Left lung (tissue), 10 donors: ENCODE data around the gene PRR23E. TPM values are rescaled to one million over a fixed set of nuclear protein-coding genes. Genes with fewer than 3 reads are reported as not detected.
A peak's percentile ranks its signal among the peaks of the same experiment; 100 is the strongest.

Source experiments
- ATAC-seq: fragments of 200-7000 bp; cut with Tn5 transposase; one replicate; pipeline ENCODE4 v1.9.1; 2020; ENCODE audit warnings: moderate library complexity
- DNase-seq, 4 donors: peaks; one replicate each; pipeline ENCODE4 v3.0.0-alpha.2; 2013 to 2020
- H3K27ac ChIP-seq, 2 donors: fragments of 200-600 bp; sonication (generic) in 1 of 2; one replicate each; pipeline versions ENCODE4 v1.5.0 to v1.8.0; 2020 to 2021
- H3K27me3 ChIP-seq, 2 donors: fragments of 200-600 bp; sonication (generic) in 1 of 2; one replicate each; pipeline versions ENCODE4 v1.5.0 to v1.8.0; 2020 to 2021
- H3K36me3 ChIP-seq, 2 donors: fragments of 200-600 bp; sonication (generic) in 1 of 2; one replicate each; pipeline versions ENCODE4 v1.5.0 to v1.8.0; 2020 to 2021
- H3K4me1 ChIP-seq, 2 donors: fragments of 200-600 bp; one replicate each; pipeline ENCODE4 v1.8.0; 2021
- H3K4me3 ChIP-seq, 2 donors: fragments of 200-600 bp; sonication (generic) in 1 of 2; one replicate each; pipeline versions ENCODE4 v1.5.0 to v1.8.0; 2020 to 2021; ENCODE audit warnings: mild to moderate bottlenecking in 1 of 2
- H3K9me3 ChIP-seq, 2 donors: fragments of 200-600 bp; sonication (generic) in 1 of 2; one replicate each; pipeline versions ENCODE4 v1.5.0 to v1.8.0; 2020 to 2021
- CTCF ChIP-seq, 2 donors: fragments of 200-600 bp; sonication (generic) in 1 of 2; IDR thresholded peaks; one replicate each; pipeline versions ENCODE4 v1.5.0 to v1.8.0; 2021; ENCODE audit warnings: antibody characterized with exemption in 2 of 2
- intact Hi-C, 2 donors: fragments of 100-400 bp; cut with DNase I; formaldehyde crosslinking; loops; one replicate each; pipeline versions ENCODE4 v1.11.2 to v1.14.2; 2022
- polyA plus RNA-seq, 6 donors: library from polyadenylated mRNA; unstranded; fragments of 120-200 nt; gene quantifications; one replicate each; pipeline ENCODE4 v1.2.1, GENCODE V29; 2013; ENCODE audit not compliant: insufficient read length in 6 of 6
- total RNA-seq, 2 donors: library from RNA; stranded (reverse); fragmentation: NEBNext Ultra II Directional; extraction: Animal tissue kit (Norgen Biotek cat#: 25700); gene quantifications; one replicate each; pipeline ENCODE4 v1.2.1, GENCODE V29; 2021
- donor health status: DM: no; HTN: yes; CAD: no.
- donor health status: DM: no; HTN: no; CAD: no.

Gene PRR23E
- total and polyA plus RNA-seq, 8 donors, result not detected

- DNase-seq (no peak), ATAC-seq (peak; percentile 70)
- no peak overlapping the region for H3K4me3 ChIP-seq
- no peak for TF ChIP-seq CTCF (IDR thresholded peaks at IDR 0.05)
- H3K36me3 ChIP-seq, result no peaks in the 10 kb centered on the region
- no peaks in the 10 kb centered on the region for H3K4me1 ChIP-seq
- H3K27me3 ChIP-seq, result no peaks in the 10 kb centered on the region
- intact Hi-C loops, result no loop called here
- no peak overlapping the region for H3K27ac ChIP-seq
- peaks cover 0 to 9% of the 10 kb centered on the region in 2 donors for H3K9me3 ChIP-seq
These were observed 45.7 kb downstream of the PRR23E start for GRCh38 chr3:127238602-127239001.

GRCh38 chr3:127247292-127247691, 54.4 kb downstream of the PRR23E start:
- no peak for TF ChIP-seq CTCF (IDR thresholded peaks at IDR 0.05)
- DNase-seq (no peak), ATAC-seq (no peak)
- H3K4me1 ChIP-seq, result no peaks in the 10 kb centered on the region
- no peak overlapping the region for H3K27ac ChIP-seq
- no peaks in the 10 kb centered on the region for H3K36me3 ChIP-seq
- intact Hi-C loops, result no loop called here
- no peaks in the 10 kb centered on the region for H3K27me3 ChIP-seq
- no peak overlapping the region for H3K4me3 ChIP-seq
- peaks cover 0 to 45% of the 10 kb centered on the region in 2 donors for H3K9me3 ChIP-seq

Other genes starting within 250 kb of the PRR23E start
- gene PLXNA1, start 210.0 kb upstream of the PRR23E start, total RNA-seq, result 10 to 100 TPM; 48.8 to 64.6 TPM
- gene PLXNA1, start 210.0 kb upstream of the PRR23E start, polyA plus RNA-seq, result 10 to 100 TPM; 27.2 to 39.5 (median 29.2) TPM
- not detected for gene PRR20G, start 94.9 kb downstream of the PRR23E start, total RNA-seq
- gene PRR20G, start 94.9 kb downstream of the PRR23E start, polyA plus RNA-seq, result not detected